HepG2 (cell line): Measurements from ENCODE around the gene CMTM2. TPM values are rescaled to one million over a fixed set of nuclear protein-coding genes. Genes with fewer than 3 reads are reported as not detected.
A peak's percentile ranks its signal among the peaks of the same experiment; 100 is the strongest.

Experiments used
- ARNTL ChIP-seq: sonication (generic); formaldehyde crosslinking; IDR thresholded peaks from 2 replicates; pipeline ENCODE4 v1.4.0; 2020; ENCODE audit warnings: mild to moderate bottlenecking, missing genetic modification reagents
- IRX3 ChIP-seq: sonication (generic); formaldehyde crosslinking; IDR thresholded peaks from 2 replicates; pipeline ENCODE4 v1.8.1; 2023; ENCODE audit warnings: mild to moderate bottlenecking, low read depth, missing genetic modification reagents, borderline replicate concordance
- MED1 ChIP-seq: sonication (generic); formaldehyde crosslinking; IDR thresholded peaks from 2 replicates; pipeline ENCODE4 v1.4.0; 2020; ENCODE audit warnings: missing genetic modification reagents
- PCBP1 ChIP-seq: fragments of 200-400 bp; formaldehyde crosslinking; IDR thresholded peaks from 2 replicates; pipeline ENCODE4 v1.6.1; 2017; ENCODE audit warnings: mild to moderate bottlenecking, low read depth, low read length, borderline replicate concordance
- POLR2AphosphoS2 ChIP-seq: IDR thresholded peaks from 2 replicates; pipeline ENCODE4 v1.6.1; 2011; ENCODE audit warnings: low read depth, low read length, improper control_type of control experiment
- RFXAP ChIP-seq: sonication (generic); formaldehyde crosslinking; IDR thresholded peaks from 2 replicates; pipeline ENCODE4 v1.4.0; 2020; ENCODE audit warnings: missing genetic modification reagents, borderline replicate concordance
- SUZ12 ChIP-seq: fragments of 150-350 bp; IDR thresholded peaks from 2 replicates; pipeline ENCODE4 v1.6.1; 2014; ENCODE audit warnings: low read depth, low read length
- TBP ChIP-seq: sonication (generic); formaldehyde crosslinking; IDR thresholded peaks from 2 replicates; pipeline ENCODE4 v1.5.0; 2020; ENCODE audit warnings: missing genetic modification reagents
- YY1 ChIP-seq: IDR thresholded peaks from 2 replicates; pipeline ENCODE4 v1.6.1; 2011; ENCODE audit warnings: low read length, low read depth, moderate library complexity, mild to moderate bottlenecking; ENCODE audit not compliant: insufficient read depth, insufficient replicate concordance
- ZBTB21 ChIP-seq: sonication (generic); formaldehyde crosslinking; IDR thresholded peaks from 2 replicates; pipeline ENCODE4 v1.4.0; 2020; ENCODE audit warnings: missing genetic modification reagents
- ZNF17 ChIP-seq: sonication (generic); formaldehyde crosslinking; IDR thresholded peaks from 2 replicates; pipeline ENCODE4 v1.5.0; 2020; ENCODE audit warnings: mild to moderate bottlenecking, missing genetic modification reagents
- ZNF180 ChIP-seq: sonication (generic); formaldehyde crosslinking; IDR thresholded peaks from 2 replicates; pipeline ENCODE4 v1.4.0; 2020; ENCODE audit warnings: low read depth, missing genetic modification reagents, borderline replicate concordance
- ZNF256 ChIP-seq: sonication (generic); formaldehyde crosslinking; conservative IDR thresholded peaks from 2 replicates; pipeline ENCODE4 v1.4.0; 2020; ENCODE audit warnings: missing genetic modification reagents
- ZNF33B ChIP-seq: sonication (generic); formaldehyde crosslinking; IDR thresholded peaks from 2 replicates; pipeline ENCODE4 v1.5.1; 2020; ENCODE audit warnings: mild to moderate bottlenecking, missing genetic modification reagents
- ZNF569 ChIP-seq: sonication (generic); formaldehyde crosslinking; IDR thresholded peaks from 2 replicates; pipeline ENCODE4 v1.5.0; 2020; ENCODE audit warnings: mild to moderate bottlenecking, missing genetic modification reagents, moderate library complexity, borderline replicate concordance
- ZNF605 ChIP-seq: sonication (generic); formaldehyde crosslinking; IDR thresholded peaks from 2 replicates; pipeline ENCODE4 v1.8.0; 2022; ENCODE audit warnings: mild to moderate bottlenecking, missing genetic modification reagents
- ZNF713 ChIP-seq: sonication (generic); formaldehyde crosslinking; IDR thresholded peaks from 2 replicates; pipeline ENCODE4 v1.4.0; 2020; ENCODE audit warnings: mild to moderate bottlenecking, missing genetic modification reagents
- ZNF792 ChIP-seq: IDR thresholded peaks from 2 replicates; pipeline ENCODE4 v1.6.1; 2016
- ZNF839 ChIP-seq: sonication (generic); formaldehyde crosslinking; IDR thresholded peaks from 2 replicates; pipeline ENCODE4 v1.4.0; 2020; ENCODE audit warnings: missing genetic modification reagents, mild to moderate bottlenecking, borderline replicate concordance
- ZNF883 ChIP-seq: sonication (generic); formaldehyde crosslinking; IDR thresholded peaks from 2 replicates; pipeline ENCODE4 v1.5.1; 2020; ENCODE audit warnings: mild to moderate bottlenecking, missing genetic modification reagents; ENCODE audit errors: not compliant biosample characterization
- ZSCAN31 ChIP-seq: sonication (generic); formaldehyde crosslinking; IDR thresholded peaks from 2 replicates; pipeline ENCODE4 v1.5.0; 2020; ENCODE audit warnings: low read depth, mild to moderate bottlenecking, missing genetic modification reagents
- polyA plus RNA-seq, 8 experiments: library from polyadenylated mRNA; depleted of rRNA in 3 of 8; stranded (reverse) in 7 of 8; unstranded in 1 of 8; fragments of >200 nt; fragmentation: Illumina TruSeq in 4 of 8; extraction: Trizol in 4 of 8; gene quantifications; 2 replicates each; pipeline versions ENCODE4 v1.2.1 to v1.2.3, GENCODE V29; 2011 to 2016; ENCODE audit warnings: low read depth in 4 of 8, missing spikeins in 1 of 8, mixed read lengths in 1 of 8; ENCODE audit not compliant: insufficient read depth in 1 of 8
- total RNA-seq, 5 experiments: library from RNA; depleted of rRNA; stranded (reverse); fragments of >200 nt; fragmentation: Illumina TruSeq; extraction: Trizol; gene quantifications; 2 replicates each; pipeline ENCODE4 v1.2.3, GENCODE V29; 2016; ENCODE audit warnings: low read depth in 1 of 5
- TF ChIP-seq, protein P1 (sequence below): sonication (generic); formaldehyde crosslinking; IDR thresholded peaks from 2 replicates; pipeline ENCODE4 v1.5.1; 2020; ENCODE audit warnings: mild to moderate bottlenecking, missing genetic modification reagents
- TF ChIP-seq, protein P2 (sequence below): sonication (generic); formaldehyde crosslinking; IDR thresholded peaks from 2 replicates; pipeline ENCODE4 v1.4.0; 2020; ENCODE audit warnings: missing genetic modification reagents

The CMTM2 gene
- total and polyA plus RNA-seq, 2 of the 13 experiments (the other 11 are each of a cell fraction or from before 2014, with no cell fraction given) = not detected

DNA sequence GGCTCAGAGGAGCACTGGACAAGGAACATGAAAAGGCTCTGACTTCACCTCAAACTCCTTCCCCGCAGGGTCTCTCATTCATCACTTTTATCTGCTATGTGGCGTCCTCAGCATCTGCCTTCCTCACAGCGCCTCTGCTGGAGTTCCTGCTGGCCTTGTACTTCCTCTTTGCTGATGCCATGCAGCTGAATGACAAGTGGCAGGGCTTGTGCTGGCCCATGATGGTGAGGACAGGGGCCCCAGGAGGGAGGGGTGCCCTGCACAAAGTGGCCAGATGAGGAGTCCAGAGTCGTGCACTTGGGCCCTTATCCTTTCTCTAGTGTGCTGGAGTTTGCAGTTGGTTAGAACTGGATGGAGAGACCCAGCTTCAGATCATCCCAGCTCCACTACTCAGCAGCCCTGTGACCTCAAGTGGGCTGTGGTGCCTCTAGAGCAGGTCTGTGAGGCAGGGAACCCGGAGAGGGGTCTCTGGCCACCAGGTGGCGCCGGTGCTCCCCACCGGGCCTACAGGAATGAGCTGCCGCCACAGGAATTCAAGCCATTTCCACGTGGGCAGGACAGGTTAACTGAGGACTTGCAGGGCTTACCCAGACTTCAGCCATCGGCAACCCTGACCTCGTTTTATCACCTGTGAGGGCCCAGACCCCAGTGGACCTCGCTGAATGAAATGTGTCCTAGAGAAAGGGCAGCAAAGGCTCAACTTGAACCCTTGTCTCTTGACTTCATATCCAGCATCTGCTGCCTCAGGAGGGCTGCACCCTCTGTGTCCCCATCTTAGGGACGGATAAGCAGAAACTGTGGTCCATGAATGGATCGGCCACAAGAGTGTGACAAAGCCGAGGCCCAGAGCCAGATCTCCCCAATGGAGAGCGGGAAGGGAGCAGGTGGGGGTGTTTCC is 29.2 kb downstream of the CMTM2 start (continued):
- TF ChIP-seq POLR2AphosphoS2 = no peak
- TF ChIP-seq YY1 = peak; percentile 76
- TF ChIP-seq ZNF33B (CRISPR knock-in tag) = no peak
- peak; percentile 71; the same call in 1 of the 2 replicates for TF ChIP-seq IRX3 (CRISPR knock-in tag)
- TF ChIP-seq ZNF569 (CRISPR knock-in tag) = no peak
- TF ChIP-seq ZNF17 (CRISPR knock-in tag) = no peak; the same call in 1 of the 2 replicates
- no peak for TF ChIP-seq ZBTB21
- TF ChIP-seq TBP (CRISPR knock-in tag) = peak; percentile 63; the same call in 1 of the 2 replicates
- no peak for TF ChIP-seq ZNF180
- peak; percentile 70; the same call in 1 of the 2 replicates for TF ChIP-seq ZNF792 (CRISPR knock-in tag)
- no peak for TF ChIP-seq ZNF256 (CRISPR knock-in tag)
- TF ChIP-seq ZNF713 (CRISPR knock-in tag) = 0 out of 2 replicates have a peak, but pooled peaks have one; percentile 83
- TF ChIP-seq, protein P1, sequence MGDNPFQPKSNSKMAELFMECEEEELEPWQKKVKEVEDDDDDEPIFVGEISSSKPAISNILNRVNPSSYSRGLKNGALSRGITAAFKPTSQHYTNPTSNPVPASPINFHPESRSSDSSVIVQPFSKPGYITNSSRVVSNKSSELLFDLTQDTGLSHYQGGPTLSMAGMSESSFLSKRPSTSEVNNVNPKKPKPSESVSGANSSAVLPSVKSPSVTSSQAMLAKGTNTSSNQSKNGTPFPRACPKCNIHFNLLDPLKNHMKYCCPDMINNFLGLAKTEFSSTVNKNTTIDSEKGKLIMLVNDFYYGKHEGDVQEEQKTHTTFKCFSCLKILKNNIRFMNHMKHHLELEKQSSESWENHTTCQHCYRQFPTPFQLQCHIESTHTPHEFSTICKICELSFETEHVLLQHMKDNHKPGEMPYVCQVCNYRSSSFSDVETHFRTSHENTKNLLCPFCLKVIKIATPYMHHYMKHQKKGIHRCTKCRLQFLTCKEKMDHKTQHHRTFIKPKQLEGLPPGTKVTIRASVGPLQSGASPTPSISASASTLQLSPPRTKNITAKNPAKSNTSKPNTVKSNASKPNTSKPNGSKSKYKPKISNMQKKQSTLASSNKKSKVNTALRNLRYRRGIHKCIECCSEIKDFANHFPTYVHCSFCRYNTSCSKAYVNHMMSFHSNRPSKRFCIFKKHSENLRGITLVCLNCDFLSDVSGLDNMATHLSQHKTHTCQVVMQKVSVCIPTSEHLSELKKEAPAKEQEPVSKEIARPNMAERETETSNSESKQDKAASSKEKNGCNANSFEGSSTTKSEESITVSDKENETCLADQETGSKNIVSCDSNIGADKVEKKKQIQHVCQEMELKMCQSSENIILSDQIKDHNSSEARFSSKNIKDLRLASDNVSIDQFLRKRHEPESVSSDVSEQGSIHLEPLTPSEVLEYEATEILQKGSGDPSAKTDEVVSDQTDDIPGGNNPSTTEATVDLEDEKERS (CRISPR knock-in tag) = peak; percentile 86
- peak; percentile 23; the same call in 1 of the 2 replicates for TF ChIP-seq ZNF839 (CRISPR knock-in tag)
- TF ChIP-seq SUZ12 = no peak
- TF ChIP-seq PCBP1 = no peak
- peak; percentile 70; the same call in 1 of the 2 replicates for TF ChIP-seq ZNF605 (CRISPR knock-in tag)
- TF ChIP-seq, protein P2, sequence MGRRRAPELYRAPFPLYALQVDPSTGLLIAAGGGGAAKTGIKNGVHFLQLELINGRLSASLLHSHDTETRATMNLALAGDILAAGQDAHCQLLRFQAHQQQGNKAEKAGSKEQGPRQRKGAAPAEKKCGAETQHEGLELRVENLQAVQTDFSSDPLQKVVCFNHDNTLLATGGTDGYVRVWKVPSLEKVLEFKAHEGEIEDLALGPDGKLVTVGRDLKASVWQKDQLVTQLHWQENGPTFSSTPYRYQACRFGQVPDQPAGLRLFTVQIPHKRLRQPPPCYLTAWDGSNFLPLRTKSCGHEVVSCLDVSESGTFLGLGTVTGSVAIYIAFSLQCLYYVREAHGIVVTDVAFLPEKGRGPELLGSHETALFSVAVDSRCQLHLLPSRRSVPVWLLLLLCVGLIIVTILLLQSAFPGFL (CRISPR knock-in tag) = no peak
- TF ChIP-seq ZNF883 (CRISPR knock-in tag) = peak; percentile 87
- TF ChIP-seq MED1 (CRISPR knock-in tag) = peak; percentile 83
- TF ChIP-seq ZSCAN31 = peak; percentile 72
- peak; percentile 83; the same call in 1 of the 2 replicates for TF ChIP-seq RFXAP (CRISPR knock-in tag)
- TF ChIP-seq ARNTL (CRISPR knock-in tag) = peak; percentile 87
